GM19397 (cell line): Measurements from ENCODE around the gene PRKG1.
"Not testable (repeated sequence)": the region's sequence is repeated elsewhere in the genome, so short reads cannot be mapped to it uniquely, and the experiment has no call there.

Experiments
- ATAC-seq: cut with Tn5 transposase; IDR thresholded peaks from one replicate; pipeline ENCODE4 v1.9.1; 2021; ENCODE audit warnings: mild to moderate bottlenecking, moderate library complexity; ENCODE audit not compliant: unreplicated experiment

Gene PRKG1

DNA sequence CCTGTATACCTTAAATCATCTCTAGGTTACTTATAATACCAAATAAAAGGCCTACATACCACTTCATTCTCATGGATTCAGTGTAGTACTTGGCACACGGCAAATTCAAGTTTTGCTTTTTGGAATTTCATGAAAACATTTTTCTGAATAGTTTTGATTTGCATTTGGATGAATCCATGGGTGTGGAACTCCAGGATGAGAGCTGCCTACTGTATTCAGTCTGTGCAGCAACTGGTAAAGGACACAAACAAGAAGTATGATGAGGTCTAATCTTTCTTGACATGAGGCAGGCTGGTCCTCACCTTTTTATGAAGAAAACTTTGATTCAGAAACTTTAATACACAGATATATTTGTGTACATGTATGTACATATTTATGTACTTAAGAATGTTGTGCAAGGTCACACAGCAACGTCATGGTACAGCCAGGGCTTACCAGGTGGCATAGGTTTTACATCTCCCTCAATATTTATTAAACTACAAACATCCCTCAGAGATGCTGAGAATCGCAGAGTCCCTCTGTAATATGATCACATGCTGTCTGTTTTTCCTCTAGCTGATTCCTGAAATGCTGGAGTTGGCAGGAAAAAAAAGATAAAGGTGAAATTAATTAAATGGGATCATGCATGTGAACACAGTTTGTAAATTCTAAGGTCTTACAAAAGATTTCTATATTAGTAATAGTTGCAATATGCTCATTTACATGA is 239.6 kb downstream of the PRKG1 start:
- no peak for ATAC-seq

- ATAC-seq = no peak
Measured at GRCh38 chr10:51314481-51314880, 240.2 kb downstream of the PRKG1 start.

DNA sequence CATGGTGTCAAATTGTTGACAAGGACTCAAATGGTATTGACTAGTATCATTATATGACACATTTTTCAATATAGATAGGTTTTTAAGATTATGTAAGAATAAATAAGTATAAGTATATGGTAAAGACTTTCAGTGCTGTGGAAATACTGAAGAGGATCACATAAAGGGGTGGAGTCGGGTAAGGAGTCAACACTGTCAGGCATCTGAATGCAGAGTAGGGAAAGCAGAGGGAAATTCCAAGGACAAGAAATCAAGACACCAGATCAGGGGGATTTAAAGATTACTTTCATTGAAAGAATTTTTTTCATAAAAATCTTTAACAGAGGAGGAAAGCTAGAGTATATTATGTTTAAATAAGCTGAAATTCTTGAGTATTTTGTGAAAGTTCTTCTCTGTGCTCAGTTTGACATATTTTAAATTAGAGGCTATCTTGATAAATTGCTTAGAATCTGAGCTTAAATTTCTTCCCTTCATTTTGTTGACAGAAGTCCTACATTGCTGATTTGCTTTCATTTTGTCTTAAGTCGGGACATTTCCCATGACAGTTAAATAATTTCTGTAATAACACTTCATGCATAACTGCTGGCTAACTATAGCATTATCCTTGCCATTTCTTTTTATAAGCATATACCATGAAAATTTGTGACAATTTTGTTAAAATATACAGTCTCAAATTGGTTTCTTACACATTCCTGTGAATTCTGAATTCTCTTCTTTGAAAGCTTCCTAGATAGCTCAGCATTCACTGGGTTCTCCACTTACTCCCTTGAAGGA is 244.3 kb downstream of the PRKG1 start:
- no peak for ATAC-seq

DNA sequence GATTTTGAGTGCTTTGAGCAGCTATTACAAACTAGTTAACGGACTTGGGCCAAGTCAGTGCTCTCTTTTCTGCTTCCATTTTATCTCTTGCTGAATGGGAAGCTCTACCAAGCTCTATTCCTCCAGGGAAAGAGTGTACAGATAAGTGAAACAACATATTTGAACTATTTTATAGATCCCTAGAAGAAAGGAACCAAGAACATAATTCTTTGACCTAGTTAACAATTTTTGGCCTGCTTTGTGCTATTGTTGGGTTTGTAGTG is 244.8 kb downstream of the PRKG1 start:
- ATAC-seq = no peak

DNA sequence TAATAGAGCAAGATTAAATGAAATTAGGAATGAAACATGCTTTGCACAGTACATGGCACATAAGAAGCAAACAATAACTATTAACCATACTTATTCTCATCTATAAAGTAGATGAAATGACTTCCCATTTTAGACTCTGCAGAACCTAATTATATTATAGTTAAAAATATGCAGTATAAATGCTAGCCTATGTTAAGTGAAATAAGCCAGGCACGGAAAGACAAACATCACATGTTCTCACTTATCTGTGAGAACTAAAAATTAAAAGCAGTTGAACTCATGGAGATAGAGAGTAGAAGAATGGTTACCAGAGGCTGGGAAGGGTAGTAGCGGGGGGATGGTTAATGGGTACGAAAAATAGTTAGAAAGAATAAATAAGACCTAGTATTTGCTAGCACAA is 247.0 kb downstream of the PRKG1 start:
- no peak for ATAC-seq

DNA sequence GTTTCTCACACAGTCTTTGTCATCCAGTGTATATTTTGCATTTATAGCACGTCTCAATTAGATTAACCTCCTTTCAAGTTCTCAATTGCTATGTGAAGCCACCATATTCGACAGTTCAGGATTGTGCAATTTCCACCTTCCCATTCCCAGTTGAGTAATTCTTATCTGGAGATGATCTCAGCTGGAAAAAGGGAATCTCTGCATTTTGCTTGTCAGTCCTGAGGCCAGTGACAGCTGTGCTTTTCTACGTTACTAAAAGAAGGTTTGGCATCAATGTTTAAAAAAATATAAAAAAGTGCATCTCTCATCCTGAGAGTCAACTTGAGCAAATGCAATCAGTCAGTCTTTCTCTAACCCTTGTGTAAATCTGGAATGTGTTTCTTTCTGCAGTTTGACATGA is 247.7 kb downstream of the PRKG1 start:
- no peak for ATAC-seq

DNA sequence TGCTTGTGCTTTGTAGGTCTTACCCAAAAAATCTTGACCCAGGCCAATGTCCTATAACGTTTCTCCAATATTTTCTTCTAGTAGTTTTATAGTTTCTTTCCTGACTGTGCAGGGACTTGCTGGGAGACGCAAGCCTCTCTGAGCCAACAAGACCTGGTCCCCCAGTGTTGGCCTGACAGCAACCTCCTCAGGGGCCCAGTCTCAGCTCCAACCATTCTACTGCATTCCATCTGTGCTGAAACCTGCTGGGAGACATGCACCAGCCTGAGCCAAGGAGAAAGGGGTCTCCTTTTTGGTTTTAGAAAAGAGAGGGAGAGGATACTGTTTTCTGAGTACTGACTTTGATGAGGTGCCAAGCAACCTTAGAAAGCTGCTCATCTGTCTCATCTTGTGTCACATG is 251.4 kb downstream of the PRKG1 start:
- ATAC-seq = no peak

- no peak for ATAC-seq
Measured at GRCh38 chr10:51326174-51326573, 251.9 kb downstream of the PRKG1 start.

GRCh38 chr10:51327432-51327831 is 253.1 kb downstream of the PRKG1 start:
- ATAC-seq = no peak

- ATAC-seq = no peak
Measured at GRCh38 chr10:51340366-51340765, 266.1 kb downstream of the PRKG1 start.

- ATAC-seq = no peak
Measured at GRCh38 chr10:51340845-51341610, 266.7 kb downstream of the PRKG1 start.

GRCh38 chr10:51341745-51342144 is 267.5 kb downstream of the PRKG1 start:
- not testable (repeated sequence) for ATAC-seq

- ATAC-seq = no peak
Measured at GRCh38 chr10:51342381-51342780, 268.1 kb downstream of the PRKG1 start.

GRCh38 chr10:51343391-51343790 is 269.1 kb downstream of the PRKG1 start:
- no peak for ATAC-seq

GRCh38 chr10:51344371-51344770 is 270.1 kb downstream of the PRKG1 start:
- no peak for ATAC-seq

DNA sequence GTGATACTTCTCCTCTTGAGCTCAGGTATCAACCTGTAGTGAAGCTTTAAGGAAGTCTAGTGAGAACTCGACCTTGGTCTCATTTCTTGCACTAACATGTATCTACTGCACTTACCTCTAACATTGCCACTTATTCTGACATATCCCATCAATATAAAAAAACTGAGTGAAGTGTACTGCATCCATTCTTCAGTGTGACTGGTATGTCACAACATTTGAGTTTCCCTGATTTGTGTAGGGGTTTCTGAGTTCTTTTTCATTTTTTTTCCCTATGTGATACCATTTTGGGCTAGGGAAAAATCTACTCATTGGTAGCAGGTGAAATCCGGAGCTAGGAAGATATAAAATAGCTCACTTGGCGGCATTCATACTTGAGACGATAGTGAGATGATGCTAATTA is 274.3 kb downstream of the PRKG1 start:
- no peak for ATAC-seq

DNA sequence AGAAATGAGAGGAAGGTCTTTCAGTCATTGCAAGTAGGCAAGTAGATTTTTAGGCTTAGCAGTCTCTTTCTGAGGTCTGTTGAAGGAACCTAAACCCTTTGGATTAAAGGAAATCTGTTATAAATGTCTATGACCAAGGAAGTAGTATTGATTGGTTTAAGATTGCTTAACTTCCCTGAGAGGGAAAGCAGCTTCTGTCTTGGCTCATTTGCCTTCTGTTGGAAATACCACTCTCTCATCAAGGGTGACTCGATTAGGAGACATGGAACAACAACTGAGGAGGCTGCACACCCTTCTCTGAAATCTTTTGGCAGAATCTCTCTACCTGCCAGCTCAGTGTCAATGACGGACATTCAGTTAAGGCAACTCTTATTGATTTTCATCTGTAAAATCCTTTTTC is 282.9 kb downstream of the PRKG1 start:
- no peak for ATAC-seq

- ATAC-seq = no peak
Measured at GRCh38 chr10:51358227-51358626, 283.9 kb downstream of the PRKG1 start.

- no peak for ATAC-seq
Measured at GRCh38 chr10:51363415-51363814, 289.1 kb downstream of the PRKG1 start.

- ATAC-seq = no peak
Measured at GRCh38 chr10:51364674-51365073, 290.4 kb downstream of the PRKG1 start.

DNA sequence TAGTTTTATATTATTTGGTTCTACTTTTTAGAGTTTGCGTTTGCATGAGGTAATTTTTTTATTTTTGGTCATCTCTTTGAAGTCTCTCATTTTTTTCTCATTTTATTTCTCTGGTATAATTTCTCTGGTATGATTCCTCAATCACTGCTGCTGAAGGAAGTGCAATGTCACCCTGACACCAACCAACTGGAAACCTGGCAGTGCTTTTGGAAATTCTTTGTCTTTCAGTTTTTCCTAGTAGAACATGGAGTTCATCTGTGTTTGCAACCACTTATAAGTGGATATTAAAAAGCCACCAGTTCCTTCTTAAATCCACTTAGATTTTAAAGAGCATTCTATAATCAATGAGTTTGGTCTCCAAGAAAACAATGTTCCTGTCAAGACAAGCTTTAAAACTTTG is 291.8 kb downstream of the PRKG1 start:
- ATAC-seq = no peak

DNA sequence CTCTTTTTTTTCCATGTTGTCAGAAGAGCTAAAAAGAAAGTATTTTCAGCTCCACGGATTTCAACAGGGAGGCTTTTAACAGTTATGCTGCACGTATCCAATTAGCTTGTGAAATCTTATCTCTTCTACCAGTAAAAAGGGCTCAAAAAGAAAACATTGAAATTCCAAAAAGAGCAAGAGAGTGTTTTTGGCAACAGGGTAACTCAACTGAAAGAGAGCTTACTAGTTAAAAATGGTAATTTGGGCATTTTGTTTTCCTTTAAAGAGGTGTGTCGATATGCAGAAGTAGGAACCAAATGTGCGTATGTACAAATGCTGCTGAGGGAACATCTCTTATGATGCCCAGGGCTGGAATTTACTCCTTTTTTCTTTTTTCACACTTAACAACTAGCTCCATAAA is 292.8 kb downstream of the PRKG1 start:
- no peak for ATAC-seq
